HepG2 (cell line): Measurements from ENCODE around the gene FFAR2. TPM values are rescaled to one million over a fixed set of nuclear protein-coding genes. Genes with fewer than 3 reads are reported as not detected.

ENCODE experiments used
- CENPX ChIP-seq: sonication (generic); formaldehyde crosslinking; IDR thresholded peaks from 2 replicates; pipeline ENCODE4 v1.9.0; 2021; ENCODE audit warnings: mild to moderate bottlenecking, missing genetic modification reagents, moderate library complexity
- EP300 ChIP-seq, 3 experiments: sonication (generic) in 1 of 3; formaldehyde crosslinking in 1 of 3; IDR thresholded peaks; 2 replicates each; pipeline versions ENCODE4 v1.5.1 to v1.6.1; 2011 to 2020; ENCODE audit warnings: low read depth in 2 of 3, low read length in 2 of 3, borderline replicate concordance in 1 of 3, improper control_type of control experiment in 1 of 3, mild to moderate bottlenecking in 1 of 3, missing genetic modification reagents in 1 of 3, moderate library complexity in 1 of 3
- FIP1L1 ChIP-seq: fragments of 200-400 bp; formaldehyde crosslinking; IDR thresholded peaks from 2 replicates; pipeline ENCODE4 v1.6.1; 2018; ENCODE audit warnings: low read depth, mild to moderate bottlenecking, low read length, moderate library complexity, borderline replicate concordance; ENCODE audit not compliant: insufficient read depth
- FOXO4 ChIP-seq: sonication (generic); formaldehyde crosslinking; conservative IDR thresholded peaks from 2 replicates; pipeline ENCODE4 v1.8.1; 2023; ENCODE audit warnings: missing genetic modification reagents
- GABPA ChIP-seq, 2 experiments: IDR thresholded peaks; 2 replicates each; pipeline ENCODE4 v1.6.1; 2011 to 2016; ENCODE audit warnings: low read depth in 2 of 2, low read length in 1 of 2, missing biosample characterization in 1 of 2, missing genetic modification characterization in 1 of 2
- GLI4 ChIP-seq: sonication (generic); formaldehyde crosslinking; IDR thresholded peaks from 2 replicates; pipeline ENCODE4 v1.5.1; 2020; ENCODE audit warnings: missing genetic modification reagents, mild to moderate bottlenecking, moderate library complexity, borderline replicate concordance
- MAZ ChIP-seq, 2 experiments: sonication (generic) in 1 of 2; formaldehyde crosslinking in 1 of 2; IDR thresholded peaks; 2 replicates each; pipeline versions ENCODE4 v1.5.0 to v1.6.1; 2012 to 2020; ENCODE audit warnings: low read depth in 2 of 2, mild to moderate bottlenecking in 2 of 2, borderline replicate concordance in 1 of 2, improper control_type of control experiment in 1 of 2, low read length in 1 of 2, missing genetic modification reagents in 1 of 2, moderate library complexity in 1 of 2
- PLSCR1 ChIP-seq: sonication (generic); formaldehyde crosslinking; IDR thresholded peaks from 2 replicates; pipeline ENCODE4 v1.5.0; 2020; ENCODE audit warnings: missing genetic modification reagents, mild to moderate bottlenecking, borderline replicate concordance
- SP140L ChIP-seq: sonication (generic); formaldehyde crosslinking; IDR thresholded peaks from 2 replicates; pipeline ENCODE4 v1.4.0; 2020; ENCODE audit warnings: missing genetic modification reagents, borderline replicate concordance
- ZBTB3 ChIP-seq: sonication (generic); formaldehyde crosslinking; IDR thresholded peaks from 2 replicates; pipeline ENCODE4 v1.4.0; 2020; ENCODE audit warnings: low read depth, mild to moderate bottlenecking, moderate library complexity, missing genetic modification reagents, borderline replicate concordance
- ZBTB42 ChIP-seq: sonication (generic); formaldehyde crosslinking; IDR thresholded peaks from 2 replicates; pipeline ENCODE4 v1.5.0; 2020; ENCODE audit warnings: mild to moderate bottlenecking, missing genetic modification reagents
- ZBTB7A ChIP-seq: sonication (generic); formaldehyde crosslinking; IDR thresholded peaks from 2 replicates; pipeline ENCODE4 v1.8.0; 2022; ENCODE audit warnings: mild to moderate bottlenecking, missing genetic modification reagents
- ZNF143 ChIP-seq: sonication (generic); formaldehyde crosslinking; IDR thresholded peaks from 2 replicates; pipeline ENCODE4 v1.4.0; 2020; ENCODE audit warnings: missing genetic modification reagents
- ZNF543 ChIP-seq: sonication (generic); formaldehyde crosslinking; IDR thresholded peaks from 2 replicates; pipeline ENCODE4 v1.4.0; 2020; ENCODE audit warnings: mild to moderate bottlenecking, missing genetic modification reagents
- ZSCAN25 ChIP-seq: sonication (generic); formaldehyde crosslinking; IDR thresholded peaks from 2 replicates; pipeline ENCODE4 v1.8.0; 2022; ENCODE audit warnings: mild to moderate bottlenecking, missing genetic modification reagents
- polyA plus RNA-seq, 8 experiments: library from polyadenylated mRNA; depleted of rRNA in 3 of 8; stranded (reverse) in 7 of 8; unstranded in 1 of 8; fragments of >200 nt; fragmentation: Illumina TruSeq in 4 of 8; extraction: Trizol in 4 of 8; gene quantifications; 2 replicates each; pipeline versions ENCODE4 v1.2.1 to v1.2.3, GENCODE V29; 2011 to 2016; ENCODE audit warnings: low read depth in 4 of 8, missing spikeins in 1 of 8, mixed read lengths in 1 of 8; ENCODE audit not compliant: insufficient read depth in 1 of 8
- total RNA-seq, 5 experiments: library from RNA; depleted of rRNA; stranded (reverse); fragments of >200 nt; fragmentation: Illumina TruSeq; extraction: Trizol; gene quantifications; 2 replicates each; pipeline ENCODE4 v1.2.3, GENCODE V29; 2016; ENCODE audit warnings: low read depth in 1 of 5
- TF ChIP-seq, protein P1 (sequence below): sonication (generic); formaldehyde crosslinking; IDR thresholded peaks from 2 replicates; pipeline ENCODE4 v1.5.0; 2020; ENCODE audit warnings: mild to moderate bottlenecking, missing genetic modification reagents
- TF ChIP-seq, protein P2 (sequence below): sonication (generic); formaldehyde crosslinking; IDR thresholded peaks from 2 replicates; pipeline ENCODE4 v1.4.0; 2020; ENCODE audit warnings: missing genetic modification reagents
- TF ChIP-seq, protein P3 (sequence below): sonication (generic); formaldehyde crosslinking; IDR thresholded peaks from 2 replicates; pipeline ENCODE4 v1.4.0; 2020; ENCODE audit warnings: missing genetic modification reagents

Gene FFAR2
- total and polyA plus RNA-seq, 2 of the 13 experiments (the other 11 are each of a cell fraction or from before 2014, with no cell fraction given) = 0.12 TPM; not detected in 1

DNA sequence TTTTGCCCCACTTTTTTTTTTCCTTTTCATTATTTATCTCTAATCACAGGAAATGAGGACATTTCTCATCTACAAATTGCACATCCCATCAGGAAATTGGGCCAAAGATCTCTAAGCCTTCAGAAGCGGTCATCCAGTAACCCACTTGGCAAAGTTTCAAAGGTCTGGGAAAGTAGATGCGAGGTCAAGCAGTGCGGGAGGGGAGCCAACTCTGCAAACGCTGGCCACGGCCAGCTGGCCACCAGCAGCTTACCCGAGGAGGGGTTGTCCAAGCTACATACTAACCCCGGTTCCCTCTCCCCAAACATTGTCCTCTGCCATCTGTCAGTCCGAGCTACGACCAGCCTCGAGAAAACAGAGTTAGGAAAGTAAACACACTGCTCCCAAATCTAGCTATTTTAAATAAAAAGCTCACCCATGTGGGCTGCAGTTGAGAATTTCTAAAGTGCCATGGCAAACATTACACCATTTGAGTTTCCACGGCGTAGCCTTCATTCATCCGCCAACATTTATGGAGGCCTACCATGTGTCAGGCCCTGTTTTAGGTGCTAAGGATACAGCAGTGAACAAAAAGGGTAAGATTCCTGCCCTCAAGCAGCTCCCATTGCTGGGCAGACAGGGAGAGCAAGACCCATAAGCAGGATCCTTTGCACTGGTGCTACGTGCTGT is 11.5 kb downstream of the FFAR2 start (continued):
- TF ChIP-seq CENPX (CRISPR knock-in tag) (no peak), ZNF543 (CRISPR knock-in tag) (0 out of 2 replicates have a peak, but pooled peaks have one; percentile 39), GLI4 (CRISPR knock-in tag) (no peak), SP140L (CRISPR knock-in tag) (no peak), FOXO4 (CRISPR knock-in tag) (no peak), GABPA (IDR thresholded peaks at IDR 0.05; ENCODE audit: low read depth, low read length) (no peak), GABPA (CRISPR knock-in tag; IDR thresholded peaks at IDR 0.05; ENCODE audit: low read depth) (0 out of 2 replicates have a peak, but pooled peaks have one; percentile 11), ZBTB7A (no peak), ZSCAN25 (no peak), ZBTB42 (CRISPR knock-in tag) (no peak), PLSCR1 (no peak), EP300 (IDR thresholded peaks at IDR 0.05; ENCODE audit: low read depth in 2 of 2, low read length in 2 of 2) (peak in 1 of 2 experiments; percentile 63; a peak in 1 of 4 replicates), EP300 (CRISPR knock-in tag; IDR thresholded peaks at IDR 0.05; ENCODE audit: borderline replicate concordance) (no peak), FIP1L1 (no peak), ZBTB3 (no peak), ZNF143 (CRISPR knock-in tag) (no peak; the same call in 1 of the 2 replicates), MAZ (IDR thresholded peaks at IDR 0.05; ENCODE audit: borderline replicate concordance, low read depth, low read length) (no peak), MAZ (CRISPR knock-in tag; IDR thresholded peaks at IDR 0.05; ENCODE audit: low read depth) (no peak)
- TF ChIP-seq, protein P1, sequence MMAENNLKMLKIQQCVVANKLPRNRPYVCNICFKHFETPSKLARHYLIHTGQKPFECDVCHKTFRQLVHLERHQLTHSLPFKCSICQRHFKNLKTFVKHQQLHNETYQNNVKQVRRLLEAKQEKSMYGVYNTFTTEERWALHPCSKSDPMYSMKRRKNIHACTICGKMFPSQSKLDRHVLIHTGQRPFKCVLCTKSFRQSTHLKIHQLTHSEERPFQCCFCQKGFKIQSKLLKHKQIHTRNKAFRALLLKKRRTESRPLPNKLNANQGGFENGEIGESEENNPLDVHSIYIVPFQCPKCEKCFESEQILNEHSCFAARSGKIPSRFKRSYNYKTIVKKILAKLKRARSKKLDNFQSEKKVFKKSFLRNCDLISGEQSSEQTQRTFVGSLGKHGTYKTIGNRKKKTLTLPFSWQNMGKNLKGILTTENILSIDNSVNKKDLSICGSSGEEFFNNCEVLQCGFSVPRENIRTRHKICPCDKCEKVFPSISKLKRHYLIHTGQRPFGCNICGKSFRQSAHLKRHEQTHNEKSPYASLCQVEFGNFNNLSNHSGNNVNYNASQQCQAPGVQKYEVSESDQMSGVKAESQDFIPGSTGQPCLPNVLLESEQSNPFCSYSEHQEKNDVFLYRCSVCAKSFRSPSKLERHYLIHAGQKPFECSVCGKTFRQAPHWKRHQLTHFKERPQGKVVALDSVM = no peak
- TF ChIP-seq, protein P2, sequence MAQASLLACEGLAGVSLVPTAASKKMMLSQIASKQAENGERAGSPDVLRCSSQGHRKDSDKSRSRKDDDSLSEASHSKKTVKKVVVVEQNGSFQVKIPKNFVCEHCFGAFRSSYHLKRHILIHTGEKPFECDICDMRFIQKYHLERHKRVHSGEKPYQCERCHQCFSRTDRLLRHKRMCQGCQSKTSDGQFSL (CRISPR knock-in tag) = no peak
- TF ChIP-seq, protein P3, sequence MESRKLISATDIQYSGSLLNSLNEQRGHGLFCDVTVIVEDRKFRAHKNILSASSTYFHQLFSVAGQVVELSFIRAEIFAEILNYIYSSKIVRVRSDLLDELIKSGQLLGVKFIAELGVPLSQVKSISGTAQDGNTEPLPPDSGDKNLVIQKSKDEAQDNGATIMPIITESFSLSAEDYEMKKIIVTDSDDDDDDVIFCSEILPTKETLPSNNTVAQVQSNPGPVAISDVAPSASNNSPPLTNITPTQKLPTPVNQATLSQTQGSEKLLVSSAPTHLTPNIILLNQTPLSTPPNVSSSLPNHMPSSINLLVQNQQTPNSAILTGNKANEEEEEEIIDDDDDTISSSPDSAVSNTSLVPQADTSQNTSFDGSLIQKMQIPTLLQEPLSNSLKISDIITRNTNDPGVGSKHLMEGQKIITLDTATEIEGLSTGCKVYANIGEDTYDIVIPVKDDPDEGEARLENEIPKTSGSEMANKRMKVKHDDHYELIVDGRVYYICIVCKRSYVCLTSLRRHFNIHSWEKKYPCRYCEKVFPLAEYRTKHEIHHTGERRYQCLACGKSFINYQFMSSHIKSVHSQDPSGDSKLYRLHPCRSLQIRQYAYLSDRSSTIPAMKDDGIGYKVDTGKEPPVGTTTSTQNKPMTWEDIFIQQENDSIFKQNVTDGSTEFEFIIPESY (CRISPR knock-in tag) = no peak
